Body of pancreas (tissue), 4 donors: ENCODE measurements around the gene TRIM71.

Experiments used
- POLR2A ChIP-seq, 3 donors: fragments of 450-650 bp; IDR thresholded peaks; one replicate each; pipeline ENCODE4 v1.6.1; 2016; ENCODE audit warnings: antibody characterized with exemption in 3 of 3, mild to moderate bottlenecking in 2 of 3
- TF ChIP-seq, protein P1 (sequence below), 7 experiments: fragments of 450-650 bp in 4 of 7; fragments of 200-600 bp in 3 of 7; sonication (generic) in 3 of 7; IDR thresholded peaks; one replicate each; pipeline ENCODE4 v1.5.1; 2016 to 2019; ENCODE audit warnings: antibody characterized with exemption in 7 of 7

- TF ChIP-seq, protein P1, sequence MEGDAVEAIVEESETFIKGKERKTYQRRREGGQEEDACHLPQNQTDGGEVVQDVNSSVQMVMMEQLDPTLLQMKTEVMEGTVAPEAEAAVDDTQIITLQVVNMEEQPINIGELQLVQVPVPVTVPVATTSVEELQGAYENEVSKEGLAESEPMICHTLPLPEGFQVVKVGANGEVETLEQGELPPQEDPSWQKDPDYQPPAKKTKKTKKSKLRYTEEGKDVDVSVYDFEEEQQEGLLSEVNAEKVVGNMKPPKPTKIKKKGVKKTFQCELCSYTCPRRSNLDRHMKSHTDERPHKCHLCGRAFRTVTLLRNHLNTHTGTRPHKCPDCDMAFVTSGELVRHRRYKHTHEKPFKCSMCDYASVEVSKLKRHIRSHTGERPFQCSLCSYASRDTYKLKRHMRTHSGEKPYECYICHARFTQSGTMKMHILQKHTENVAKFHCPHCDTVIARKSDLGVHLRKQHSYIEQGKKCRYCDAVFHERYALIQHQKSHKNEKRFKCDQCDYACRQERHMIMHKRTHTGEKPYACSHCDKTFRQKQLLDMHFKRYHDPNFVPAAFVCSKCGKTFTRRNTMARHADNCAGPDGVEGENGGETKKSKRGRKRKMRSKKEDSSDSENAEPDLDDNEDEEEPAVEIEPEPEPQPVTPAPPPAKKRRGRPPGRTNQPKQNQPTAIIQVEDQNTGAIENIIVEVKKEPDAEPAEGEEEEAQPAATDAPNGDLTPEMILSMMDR (IDR thresholded peaks at IDR 0.05): no peak
- TF ChIP-seq POLR2A (IDR thresholded peaks at IDR 0.05): no peak
Measured at GRCh38 chr3:32862247-32862935, 44.6 kb downstream of the TRIM71 start.
